Measurements from ENCODE around the gene RAB11FIP4. TPM values are rescaled to one million over a fixed set of nuclear protein-coding genes. Genes with fewer than 3 reads are reported as not detected.

Gene RAB11FIP4
- total RNA-seq, 1 experiment from 2014 or later = 15.1 TPM

- Histone ChIP-seq H4K20me1 (ENCODE audit: insufficient read depth) (no peaks in the 10 kb centered on the region), H3K27me3 (ENCODE audit: insufficient read depth, low read length) (no peaks in the 10 kb centered on the region), H3K4me2 (ENCODE audit: low read length) (no peak overlapping the region), H3K9me3 (ENCODE audit: control insufficient read depth in 1 of 2, insufficient read depth in 1 of 2, low read depth in 1 of 2, low read length in 2 of 2) (no peaks in the 10 kb centered on the region), H3K9ac (ENCODE audit: low read length) (no peak overlapping the region), H2AFZ (ENCODE audit: low read depth, low read length, poor library complexity, severe bottlenecking) (no peak overlapping the region), H3K4me3 (replicated peaks in 1 of 2; ENCODE audit: low read depth in 1 of 2, low read length in 2 of 2) (no peak overlapping the region), H3K36me3 (ENCODE audit: control insufficient read depth in 1 of 2, insufficient read depth in 2 of 2, low read length in 2 of 2) (no peaks in the 10 kb centered on the region), H3K9me2 (ENCODE audit: insufficient read depth) (no peaks in the 10 kb centered on the region), H3K27ac (ENCODE audit: low read depth, low read length) (no peak overlapping the region), H3K4me1 (ENCODE audit: control insufficient read depth in 1 of 2, insufficient read depth in 2 of 2, low read length in 2 of 2) (peaks cover 0 to 14% of the 10 kb centered on the region in 2 experiments; a peak in 2 of 4 replicates), H3K79me2 (ENCODE audit: insufficient read depth, low read length) (no peaks in the 10 kb centered on the region)
- ChIA-PET CTCF (no interaction called here), RAD21 (ENCODE audit: low non-redundant PET in 1 of 2, low total read pairs in 2 of 2, uncharacterized antibody in 2 of 2, unreplicated experiment in 2 of 2) (no interaction called here), POLR2A (no interaction called here)
- intact Hi-C loops (cut with micrococcal nuclease) = no loop called here
- no peak for DNase-seq (ENCODE audit: low read depth, low spot score)
- TF ChIP-seq CBX3 (IDR thresholded peaks at IDR 0.05; ENCODE audit: low read depth) (no peak), MAX (IDR thresholded peaks at IDR 0.05) (no peak)
- BruUV-seq (replicated peaks) = no TSS peak
- ATAC-seq = no peak
Observed at GRCh38 chr17:31452561-31453110, 61.2 kb downstream of the RAB11FIP4 start.

- ChIA-PET RAD21 (ENCODE audit: low non-redundant PET in 1 of 2, low total read pairs in 2 of 2, uncharacterized antibody in 2 of 2, unreplicated experiment in 2 of 2) (no interaction called here), CTCF (no interaction called here), POLR2A (no interaction called here)
- H3K4me1 ChIP-seq (ENCODE audit: control insufficient read depth in 1 of 2, insufficient read depth in 2 of 2, low read length in 2 of 2) = peaks cover 0 to 14% of the 10 kb centered on the region in 2 experiments; a peak in 2 of 4 replicates
- H3K79me2 ChIP-seq (ENCODE audit: insufficient read depth, low read length) = no peaks in the 10 kb centered on the region
- no peaks in the 10 kb centered on the region for H3K27me3 ChIP-seq (ENCODE audit: insufficient read depth, low read length)
- no peak overlapping the region for H2AFZ ChIP-seq (ENCODE audit: low read depth, low read length, poor library complexity, severe bottlenecking)
- H3K9me2 ChIP-seq (ENCODE audit: insufficient read depth) = no peaks in the 10 kb centered on the region
- H3K4me2 ChIP-seq (ENCODE audit: low read length) = no peak overlapping the region
- no peak overlapping the region for H3K4me3 ChIP-seq (replicated peaks in 1 of 2; ENCODE audit: low read depth in 1 of 2, low read length in 2 of 2)
- no peak for ATAC-seq
- H3K27ac ChIP-seq (ENCODE audit: low read depth, low read length) = no peak overlapping the region
- intact Hi-C loops (cut with micrococcal nuclease) = no loop called here
- no peak for DNase-seq (ENCODE audit: low read depth, low spot score)
- H3K36me3 ChIP-seq (ENCODE audit: control insufficient read depth in 1 of 2, insufficient read depth in 2 of 2, low read length in 2 of 2) = no peaks in the 10 kb centered on the region
- H4K20me1 ChIP-seq (ENCODE audit: insufficient read depth) = no peaks in the 10 kb centered on the region
- no peak overlapping the region for H3K9ac ChIP-seq (ENCODE audit: low read length)
- no TSS peak for BruUV-seq (replicated peaks)
- H3K9me3 ChIP-seq (ENCODE audit: control insufficient read depth in 1 of 2, insufficient read depth in 1 of 2, low read depth in 1 of 2, low read length in 2 of 2) = no peaks in the 10 kb centered on the region
- TF ChIP-seq YY1 (IDR thresholded peaks at IDR 0.05; ENCODE audit: extremely low read depth, insufficient replicate concordance, low read depth, low read length) (no peak), SP1 (IDR thresholded peaks at IDR 0.05; ENCODE audit: low read depth) (no peak), FOSL1 (IDR thresholded peaks at IDR 0.05; ENCODE audit: low read depth) (no peak), EGR1 (IDR thresholded peaks at IDR 0.05; ENCODE audit: low read depth) (no peak), SIN3A (IDR thresholded peaks at IDR 0.05; ENCODE audit: low read depth) (no peak), ZNF274 (IDR thresholded peaks at IDR 0.05; ENCODE audit: low read depth, low read length) (no peak), POLR2AphosphoS5 (IDR thresholded peaks at IDR 0.05; ENCODE audit: low read depth, low read length) (no peak), POLR2A (IDR thresholded peaks at IDR 0.05; ENCODE audit: borderline replicate concordance, extremely low read depth, insufficient read depth, insufficient read length) (no peak), RAD21 (IDR thresholded peaks at IDR 0.05; ENCODE audit: low read depth) (no peak), SRF (IDR thresholded peaks at IDR 0.05; ENCODE audit: low read depth) (no peak), EZH2 (IDR thresholded peaks at IDR 0.05) (no peak), CTCF (IDR thresholded peaks at IDR 0.05 in 2 of 3, conservative IDR thresholded peaks at IDR 0.05 in 1 of 3; ENCODE audit: borderline replicate concordance in 1 of 3, insufficient read depth in 1 of 3, low read depth in 2 of 3, low read length in 2 of 3) (no peak), CEBPB (IDR thresholded peaks at IDR 0.05; ENCODE audit: low read depth) (no peak)
- TF ChIP-seq, protein P1, sequence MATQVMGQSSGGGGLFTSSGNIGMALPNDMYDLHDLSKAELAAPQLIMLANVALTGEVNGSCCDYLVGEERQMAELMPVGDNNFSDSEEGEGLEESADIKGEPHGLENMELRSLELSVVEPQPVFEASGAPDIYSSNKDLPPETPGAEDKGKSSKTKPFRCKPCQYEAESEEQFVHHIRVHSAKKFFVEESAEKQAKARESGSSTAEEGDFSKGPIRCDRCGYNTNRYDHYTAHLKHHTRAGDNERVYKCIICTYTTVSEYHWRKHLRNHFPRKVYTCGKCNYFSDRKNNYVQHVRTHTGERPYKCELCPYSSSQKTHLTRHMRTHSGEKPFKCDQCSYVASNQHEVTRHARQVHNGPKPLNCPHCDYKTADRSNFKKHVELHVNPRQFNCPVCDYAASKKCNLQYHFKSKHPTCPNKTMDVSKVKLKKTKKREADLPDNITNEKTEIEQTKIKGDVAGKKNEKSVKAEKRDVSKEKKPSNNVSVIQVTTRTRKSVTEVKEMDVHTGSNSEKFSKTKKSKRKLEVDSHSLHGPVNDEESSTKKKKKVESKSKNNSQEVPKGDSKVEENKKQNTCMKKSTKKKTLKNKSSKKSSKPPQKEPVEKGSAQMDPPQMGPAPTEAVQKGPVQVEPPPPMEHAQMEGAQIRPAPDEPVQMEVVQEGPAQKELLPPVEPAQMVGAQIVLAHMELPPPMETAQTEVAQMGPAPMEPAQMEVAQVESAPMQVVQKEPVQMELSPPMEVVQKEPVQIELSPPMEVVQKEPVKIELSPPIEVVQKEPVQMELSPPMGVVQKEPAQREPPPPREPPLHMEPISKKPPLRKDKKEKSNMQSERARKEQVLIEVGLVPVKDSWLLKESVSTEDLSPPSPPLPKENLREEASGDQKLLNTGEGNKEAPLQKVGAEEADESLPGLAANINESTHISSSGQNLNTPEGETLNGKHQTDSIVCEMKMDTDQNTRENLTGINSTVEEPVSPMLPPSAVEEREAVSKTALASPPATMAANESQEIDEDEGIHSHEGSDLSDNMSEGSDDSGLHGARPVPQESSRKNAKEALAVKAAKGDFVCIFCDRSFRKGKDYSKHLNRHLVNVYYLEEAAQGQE (IDR thresholded peaks at IDR 0.05; ENCODE audit: low read depth) = no peak
- TF ChIP-seq, protein P2, sequence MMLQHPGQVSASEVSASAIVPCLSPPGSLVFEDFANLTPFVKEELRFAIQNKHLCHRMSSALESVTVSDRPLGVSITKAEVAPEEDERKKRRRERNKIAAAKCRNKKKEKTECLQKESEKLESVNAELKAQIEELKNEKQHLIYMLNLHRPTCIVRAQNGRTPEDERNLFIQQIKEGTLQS (IDR thresholded peaks at IDR 0.05) = no peak
Observed at GRCh38 chr17:31453896-31454295, 62.4 kb downstream of the RAB11FIP4 start.

All from HCT116 (cell line).